Sigmoid colon (tissue), 4 donors: ENCODE data around the gene TIGAR.

Experiments used
- CTCF ChIP-seq, 4 experiments: fragments of 450-650 bp in 3 of 4; fragments of 200-600 bp in 1 of 4; IDR thresholded peaks; one replicate each; pipeline ENCODE4 v1.5.1; 2016 to 2019; ENCODE audit warnings: antibody characterized with exemption in 4 of 4, mild to moderate bottlenecking in 3 of 4, moderate library complexity in 2 of 4
- EP300 ChIP-seq, 4 donors: sonication (generic); formaldehyde crosslinking; IDR thresholded peaks; one replicate each; pipeline ENCODE4 v1.6.1; 2017; ENCODE audit warnings: antibody characterized with exemption in 4 of 4
- POLR2A ChIP-seq, 2 donors: fragments of 450-650 bp; IDR thresholded peaks; one replicate each; pipeline ENCODE4 v1.6.1; 2016; ENCODE audit warnings: antibody characterized with exemption in 2 of 2, mild to moderate bottlenecking in 2 of 2, moderate library complexity in 2 of 2

- TF ChIP-seq EP300 (IDR thresholded peaks at IDR 0.05): no peak
- no peak for TF ChIP-seq CTCF (IDR thresholded peaks at IDR 0.05)
- TF ChIP-seq POLR2A (IDR thresholded peaks at IDR 0.05): no peak
These were observed 9.2 kb downstream of the TIGAR start for GRCh38 chr12:4330203-4330602.
